K562 (cell line): ENCODE data around the gene WLS. TPM values are rescaled to one million over a fixed set of nuclear protein-coding genes. Genes with fewer than 3 reads are reported as not detected.

Experiments
- ATAC-seq: fragments of 200-7000 bp; cut with Tn5 transposase; 3 replicates; pipeline ENCODE4 v1.9.1; 2020; ENCODE audit warnings: moderate library complexity
- BruUV-seq: library from RNA; stranded (reverse); fragments of 400-500 nt; replicated peaks from 2 replicates; lab custom pipeline; 2021; lab: Mats Ljungman, UMichigan
- CTCF ChIA-PET: fragments of 300-600 bp; formaldehyde crosslinking; extraction: SDS; loops from one replicate; lab custom pipeline; 2021; ENCODE audit warnings: low intra/inter-chr PET ratio; lab: Yijun Ruan, JAX
- POLR2A ChIA-PET: fragments of 300-600, 350-650 bp; sonication (Branson Sonifier 250); formaldehyde crosslinking; extraction: SDS; loops from one replicate; lab custom pipeline; 2021; ENCODE audit warnings: antibody characterized with exemption, inconsistent platforms; lab: Yijun Ruan, JAX
- DNase-seq, 4 experiments: peaks; one replicate each; pipeline versions ENCODE4 v3.0.0 to v3.0.0-alpha.2; 2011 to 2018; ENCODE audit warnings: low spot score in 3 of 4, mixed read lengths in 3 of 4; ENCODE audit errors: extremely low read depth in 1 of 4
- FAIRE-seq: peaks from 2 replicates; lab custom pipeline; 2011; peaks lifted over from hg19 to GRCh38; lab: Jason Lieb, UNC
- H2AFZ ChIP-seq: 2 replicates; pipeline ENCODE4 v1.6.0; 2011; ENCODE audit warnings: low read depth, low read length, control low read depth, inconsistent platforms
- H3K27ac ChIP-seq: fragments of 200-600 bp; 3 replicates; pipeline ENCODE4 v1.8.0; 2011; ENCODE audit warnings: low read depth, mild to moderate bottlenecking, control low read depth, inconsistent platforms, low read length, moderate library complexity, mixed read lengths; ENCODE audit errors: extremely low read depth
- H3K27me3 ChIP-seq, 2 experiments: fragments of 300-600 bp in 1 of 2; 2 replicates in 1 of 2; 3 replicates in 1 of 2; pipeline versions ENCODE4 v1.6.0 to v1.8.0; 2011; ENCODE audit warnings: inconsistent platforms in 2 of 2, low read length in 2 of 2, mild to moderate bottlenecking in 1 of 2, mixed read lengths in 1 of 2, moderate library complexity in 1 of 2; ENCODE audit not compliant: control insufficient read depth in 2 of 2, insufficient read depth in 2 of 2
- H3K36me3 ChIP-seq: fragments of 300-600 bp; 3 replicates; pipeline ENCODE4 v1.8.0; 2011; ENCODE audit warnings: mild to moderate bottlenecking, low read length, inconsistent platforms; ENCODE audit not compliant: control insufficient read depth, insufficient read depth
- H3K4me1 ChIP-seq, 2 experiments: fragments of 200-600 bp in 1 of 2; replicated peaks in 1 of 2; 2 replicates in 1 of 2; 3 replicates in 1 of 2; pipeline versions ENCODE4 v1.5.1 to v1.8.0; 2011; ENCODE audit warnings: inconsistent platforms in 2 of 2, low read length in 2 of 2, mild to moderate bottlenecking in 1 of 2, mixed read lengths in 1 of 2, moderate library complexity in 1 of 2; ENCODE audit not compliant: control insufficient read depth in 2 of 2, insufficient read depth in 2 of 2
- H3K4me2 ChIP-seq: 2 replicates; pipeline ENCODE4 v1.6.1; 2011; ENCODE audit warnings: low read length, control low read depth, inconsistent platforms, mixed read lengths; ENCODE audit not compliant: insufficient read depth
- H3K4me3 ChIP-seq: fragments of 200-600 bp; sonication (generic), shearing (Covaris generic); 2 replicates; pipeline ENCODE4 v1.5.1; 2016; ENCODE audit warnings: control low read depth, inconsistent platforms
- H3K79me2 ChIP-seq: fragments of 200-600 bp; 3 replicates; pipeline ENCODE4 v1.8.0; 2011; ENCODE audit warnings: low read length, inconsistent platforms; ENCODE audit not compliant: control insufficient read depth, insufficient read depth
- H3K9ac ChIP-seq, 2 experiments: 2 replicates each; pipeline versions ENCODE4 v1.6.0 to v1.6.1; 2011; ENCODE audit warnings: low read depth in 2 of 2, low read length in 2 of 2, control low read depth in 1 of 2, inconsistent platforms in 1 of 2, mild to moderate bottlenecking in 1 of 2, mixed read lengths in 1 of 2; ENCODE audit not compliant: insufficient read depth in 1 of 2
- H3K9me1 ChIP-seq: one replicate; pipeline ENCODE4 v1.6.0; 2011; ENCODE audit warnings: inconsistent platforms, mild to moderate bottlenecking, low read length, moderate library complexity; ENCODE audit not compliant: control insufficient read depth, insufficient read depth
- H3K9me3 ChIP-seq: replicated peaks from 2 replicates; pipeline ENCODE4 v1.5.1; 2011; ENCODE audit warnings: low read depth, low read length, inconsistent platforms; ENCODE audit not compliant: control insufficient read depth, insufficient read depth
- H4K20me1 ChIP-seq: replicated peaks from 2 replicates; pipeline ENCODE4 v1.6.1; 2011; ENCODE audit warnings: low read length, inconsistent platforms, mixed read lengths; ENCODE audit not compliant: control insufficient read depth, insufficient read depth
- BDP1 ChIP-seq: IDR thresholded peaks from 3 replicates; pipeline ENCODE4 v1.6.1; 2011; ENCODE audit not compliant: insufficient read length, insufficient read depth
- CEBPG ChIP-seq, 3 experiments: fragments of 200-800 bp in 1 of 3; sonication (Bioruptor generic) in 1 of 3; sonication (generic) in 1 of 3; formaldehyde crosslinking in 1 of 3; IDR thresholded peaks in 2 of 3; conservative IDR thresholded peaks in 1 of 3; 2 replicates each; pipeline versions ENCODE4 v1.6.1 to v1.8.0; 2016 to 2022; ENCODE audit warnings: missing compliant biosample characterization in 2 of 3, missing genetic modification characterization in 2 of 3, mild to moderate bottlenecking in 1 of 3, missing genetic modification reagents in 1 of 3
- EGR1 ChIP-seq: fragments of 450-650 bp; conservative IDR thresholded peaks from 2 replicates; pipeline ENCODE4 v1.6.1; 2017; ENCODE audit warnings: mild to moderate bottlenecking
- FOXP1 ChIP-seq: sonication (generic); formaldehyde crosslinking; IDR thresholded peaks from 2 replicates; pipeline ENCODE4 v1.8.0; 2022; ENCODE audit warnings: mild to moderate bottlenecking, missing genetic modification reagents
- KLF6 ChIP-seq: fragments of 250-450 bp; sonication (Bioruptor Pico); IDR thresholded peaks from 2 replicates; pipeline ENCODE4 v1.4.0; 2020; ENCODE audit warnings: mild to moderate bottlenecking, moderate library complexity, borderline replicate concordance
- XRCC4 ChIP-seq: IDR thresholded peaks from one replicate; pipeline ENCODE4 v1.6.1; 2011; ENCODE audit not compliant: insufficient read depth, insufficient read length; ENCODE audit errors: extremely low read depth
- WGBS: fragments of 100-300 bp; shearing (Covaris generic); methylation state at CpG from one replicate; pipeline ENCODE4 v1.1.6; 2016; ENCODE audit warnings: low coverage, mixed read lengths; ENCODE audit not compliant: insufficient coverage; ENCODE audit errors: missing lambda C conversion rate; 5-methylcytosine and 5-hydroxymethylcytosine counted together
- in situ Hi-C: fragments of 300-500 bp; cut with MboI; formaldehyde crosslinking; loops from 4 replicates; pipeline ENCODE4 v1.15.0; 2018; ENCODE audit warnings: inconsistent platforms, mixed read lengths
- intact Hi-C: fragments of 100-400 bp; cut with micrococcal nuclease; formaldehyde crosslinking; loops from 2 replicates; pipeline ENCODE4 v1.14.2; 2022
- polyA plus RNA-seq, 8 experiments: library from polyadenylated mRNA; depleted of rRNA in 4 of 8; stranded (reverse) in 5 of 8; unstranded in 3 of 8; fragments of >200 nt; fragmentation: Nextera tagmentation in 2 of 8; fragmentation: Illumina TruSeq in 1 of 8; extraction: Ambion mirVana in 2 of 8; extraction: Trizol in 1 of 8; gene quantifications; 2 replicates each; pipeline versions ENCODE4 v1.2.1 to v1.2.3, GENCODE V29; 2011 to 2014; ENCODE audit warnings: inconsistent platforms in 1 of 8, missing spikeins in 1 of 8
- total RNA-seq, 7 experiments: library from RNA; depleted of rRNA in 6 of 7; stranded (reverse); fragments of >200 nt in 6 of 7; fragmentation: Illumina TruSeq in 2 of 7; extraction: Trizol in 2 of 7; gene quantifications; 2 replicates each; pipeline versions ENCODE4 v1.2.1 to v1.2.3, GENCODE V29; 2011 to 2021; ENCODE audit warnings: low replicate concordance in 1 of 7
- TF ChIP-seq, protein P1 (sequence below), 2 experiments: fragments of 450-650 bp in 1 of 2; IDR thresholded peaks; 2 replicates each; pipeline ENCODE4 v1.6.1; 2011 to 2017; ENCODE audit warnings: low read depth in 2 of 2, antibody characterized with exemption in 1 of 2, borderline replicate concordance in 1 of 2, low read length in 1 of 2, mild to moderate bottlenecking in 1 of 2, mixed read lengths in 1 of 2; ENCODE audit not compliant: control insufficient read depth in 1 of 2
- TF ChIP-seq, protein P2 (sequence below): fragments of 250-450 bp; sonication (Bioruptor Pico); IDR thresholded peaks from 2 replicates; pipeline ENCODE4 v1.9.0; 2021; ENCODE audit warnings: mild to moderate bottlenecking
- TF ChIP-seq, protein P3 (sequence below): fragments of 250-450 bp; sonication (Bioruptor Pico); IDR thresholded peaks from 2 replicates; pipeline ENCODE4 v1.4.0; 2020

WLS gene
- total and polyA plus RNA-seq, 9 of the 15 experiments (the other 6 are each of a cell fraction or from before 2014, with no cell fraction given), result 0.47 TPM; not detected in 8

DNA sequence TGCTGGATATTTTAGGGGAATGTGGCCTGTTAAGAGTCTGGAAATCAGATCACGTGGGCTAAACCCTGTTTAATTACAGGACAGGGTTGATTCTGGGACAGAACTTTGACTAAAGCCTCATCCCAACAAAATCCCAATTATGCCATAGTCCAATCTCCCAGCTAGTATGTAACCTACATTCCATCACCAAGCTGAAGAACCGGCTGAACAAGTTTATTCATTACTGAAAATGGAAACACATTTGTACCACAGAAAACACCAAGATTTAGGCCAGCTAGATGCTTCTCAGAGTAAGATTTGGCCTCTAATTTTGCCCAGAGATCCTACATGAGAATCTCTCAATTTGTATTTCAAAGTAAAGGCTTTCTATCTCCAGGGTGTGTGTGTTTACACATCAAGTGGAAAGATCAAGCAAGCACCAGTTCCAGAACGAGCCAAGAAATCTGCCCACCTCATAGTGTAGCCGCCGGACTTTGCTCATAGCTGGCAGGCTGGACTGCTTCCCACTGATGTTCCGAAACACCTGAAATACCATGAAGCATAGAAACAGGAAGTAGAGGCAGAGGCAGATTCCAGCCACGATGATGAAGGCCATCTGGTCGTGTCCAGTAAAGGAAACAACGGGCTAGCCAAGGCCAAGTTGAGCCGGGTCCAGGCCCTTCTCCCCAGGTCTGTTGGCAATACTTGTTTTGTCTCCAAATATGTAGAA, 86.8 kb downstream of the WLS start (continued):
- TF ChIP-seq, protein P1, sequence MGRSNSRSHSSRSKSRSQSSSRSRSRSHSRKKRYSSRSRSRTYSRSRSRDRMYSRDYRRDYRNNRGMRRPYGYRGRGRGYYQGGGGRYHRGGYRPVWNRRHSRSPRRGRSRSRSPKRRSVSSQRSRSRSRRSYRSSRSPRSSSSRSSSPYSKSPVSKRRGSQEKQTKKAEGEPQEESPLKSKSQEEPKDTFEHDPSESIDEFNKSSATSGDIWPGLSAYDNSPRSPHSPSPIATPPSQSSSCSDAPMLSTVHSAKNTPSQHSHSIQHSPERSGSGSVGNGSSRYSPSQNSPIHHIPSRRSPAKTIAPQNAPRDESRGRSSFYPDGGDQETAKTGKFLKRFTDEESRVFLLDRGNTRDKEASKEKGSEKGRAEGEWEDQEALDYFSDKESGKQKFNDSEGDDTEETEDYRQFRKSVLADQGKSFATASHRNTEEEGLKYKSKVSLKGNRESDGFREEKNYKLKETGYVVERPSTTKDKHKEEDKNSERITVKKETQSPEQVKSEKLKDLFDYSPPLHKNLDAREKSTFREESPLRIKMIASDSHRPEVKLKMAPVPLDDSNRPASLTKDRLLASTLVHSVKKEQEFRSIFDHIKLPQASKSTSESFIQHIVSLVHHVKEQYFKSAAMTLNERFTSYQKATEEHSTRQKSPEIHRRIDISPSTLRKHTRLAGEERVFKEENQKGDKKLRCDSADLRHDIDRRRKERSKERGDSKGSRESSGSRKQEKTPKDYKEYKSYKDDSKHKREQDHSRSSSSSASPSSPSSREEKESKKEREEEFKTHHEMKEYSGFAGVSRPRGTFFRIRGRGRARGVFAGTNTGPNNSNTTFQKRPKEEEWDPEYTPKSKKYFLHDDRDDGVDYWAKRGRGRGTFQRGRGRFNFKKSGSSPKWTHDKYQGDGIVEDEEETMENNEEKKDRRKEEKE (IDR thresholded peaks at IDR 0.05; ENCODE audit: borderline replicate concordance in 1 of 2, control insufficient read depth in 1 of 2, low read depth in 2 of 2, low read length in 1 of 2), result no peak
- TF ChIP-seq BDP1, result no peak

DNA sequence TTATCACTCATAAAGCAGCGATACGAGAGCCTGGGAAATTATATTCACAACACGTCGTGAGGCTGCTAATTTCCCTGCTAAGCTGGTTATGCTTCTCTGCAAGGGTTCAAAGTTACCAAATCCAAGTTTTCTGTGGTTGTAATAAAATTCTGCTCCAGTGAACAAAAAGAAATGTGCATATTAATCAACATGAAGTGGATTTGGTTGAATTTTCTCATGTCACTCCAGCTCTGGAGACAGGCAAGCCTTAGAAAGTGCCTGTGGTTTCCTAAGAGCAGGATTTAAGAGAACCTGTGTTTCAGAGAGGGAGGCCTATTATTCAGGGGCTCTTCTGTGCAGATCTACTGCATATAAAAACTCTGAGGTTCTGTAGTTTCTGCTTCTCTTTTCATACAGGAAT, 87.5 kb downstream of the WLS start:
- H3K9me1 ChIP-seq, result no peaks in the 10 kb centered on the region
- WGBS, result 0% methylated on average over 4 of the region's 4 CpGs
- H3K36me3 ChIP-seq, result no peaks in the 10 kb centered on the region
- in situ Hi-C loops, result no loop called here
- no peak overlapping the region for H2AFZ ChIP-seq
- FAIRE-seq (no peak), ATAC-seq (no peak), DNase-seq (no peak)
- no peaks in the 10 kb centered on the region for H3K4me1 ChIP-seq
- CTCF ChIA-PET, result no interaction called here
- intact Hi-C loops, result no loop called here
- POLR2A ChIA-PET, result no interaction called here
- H3K27me3 ChIP-seq, result peaks cover 0 to 5% of the 10 kb centered on the region in 2 experiments; a peak in 1 of 5 replicates
- H3K27ac ChIP-seq, result no peak overlapping the region
- no TSS peak for BruUV-seq
- no peak overlapping the region for H3K4me3 ChIP-seq
- H3K4me2 ChIP-seq, result no peak overlapping the region
- no peaks in the 10 kb centered on the region for H3K9me3 ChIP-seq
- no peaks in the 10 kb centered on the region for H4K20me1 ChIP-seq
- no peaks in the 10 kb centered on the region for H3K79me2 ChIP-seq
- no peak overlapping the region for H3K9ac ChIP-seq
- no peak for TF ChIP-seq CEBPG (CRISPR knock-in tag; IDR thresholded peaks at IDR 0.05)
- no peak for TF ChIP-seq CEBPG (tag; conservative IDR thresholded peaks at IDR 0.05 in 1 of 2, IDR thresholded peaks at IDR 0.05 in 1 of 2)
- TF ChIP-seq FOXP1, result no peak
- TF ChIP-seq, protein P2, sequence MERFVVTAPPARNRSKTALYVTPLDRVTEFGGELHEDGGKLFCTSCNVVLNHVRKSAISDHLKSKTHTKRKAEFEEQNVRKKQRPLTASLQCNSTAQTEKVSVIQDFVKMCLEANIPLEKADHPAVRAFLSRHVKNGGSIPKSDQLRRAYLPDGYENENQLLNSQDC (CRISPR knock-in tag), result no peak
- no peak for TF ChIP-seq EGR1
- no peak for TF ChIP-seq XRCC4
- TF ChIP-seq, protein P3, sequence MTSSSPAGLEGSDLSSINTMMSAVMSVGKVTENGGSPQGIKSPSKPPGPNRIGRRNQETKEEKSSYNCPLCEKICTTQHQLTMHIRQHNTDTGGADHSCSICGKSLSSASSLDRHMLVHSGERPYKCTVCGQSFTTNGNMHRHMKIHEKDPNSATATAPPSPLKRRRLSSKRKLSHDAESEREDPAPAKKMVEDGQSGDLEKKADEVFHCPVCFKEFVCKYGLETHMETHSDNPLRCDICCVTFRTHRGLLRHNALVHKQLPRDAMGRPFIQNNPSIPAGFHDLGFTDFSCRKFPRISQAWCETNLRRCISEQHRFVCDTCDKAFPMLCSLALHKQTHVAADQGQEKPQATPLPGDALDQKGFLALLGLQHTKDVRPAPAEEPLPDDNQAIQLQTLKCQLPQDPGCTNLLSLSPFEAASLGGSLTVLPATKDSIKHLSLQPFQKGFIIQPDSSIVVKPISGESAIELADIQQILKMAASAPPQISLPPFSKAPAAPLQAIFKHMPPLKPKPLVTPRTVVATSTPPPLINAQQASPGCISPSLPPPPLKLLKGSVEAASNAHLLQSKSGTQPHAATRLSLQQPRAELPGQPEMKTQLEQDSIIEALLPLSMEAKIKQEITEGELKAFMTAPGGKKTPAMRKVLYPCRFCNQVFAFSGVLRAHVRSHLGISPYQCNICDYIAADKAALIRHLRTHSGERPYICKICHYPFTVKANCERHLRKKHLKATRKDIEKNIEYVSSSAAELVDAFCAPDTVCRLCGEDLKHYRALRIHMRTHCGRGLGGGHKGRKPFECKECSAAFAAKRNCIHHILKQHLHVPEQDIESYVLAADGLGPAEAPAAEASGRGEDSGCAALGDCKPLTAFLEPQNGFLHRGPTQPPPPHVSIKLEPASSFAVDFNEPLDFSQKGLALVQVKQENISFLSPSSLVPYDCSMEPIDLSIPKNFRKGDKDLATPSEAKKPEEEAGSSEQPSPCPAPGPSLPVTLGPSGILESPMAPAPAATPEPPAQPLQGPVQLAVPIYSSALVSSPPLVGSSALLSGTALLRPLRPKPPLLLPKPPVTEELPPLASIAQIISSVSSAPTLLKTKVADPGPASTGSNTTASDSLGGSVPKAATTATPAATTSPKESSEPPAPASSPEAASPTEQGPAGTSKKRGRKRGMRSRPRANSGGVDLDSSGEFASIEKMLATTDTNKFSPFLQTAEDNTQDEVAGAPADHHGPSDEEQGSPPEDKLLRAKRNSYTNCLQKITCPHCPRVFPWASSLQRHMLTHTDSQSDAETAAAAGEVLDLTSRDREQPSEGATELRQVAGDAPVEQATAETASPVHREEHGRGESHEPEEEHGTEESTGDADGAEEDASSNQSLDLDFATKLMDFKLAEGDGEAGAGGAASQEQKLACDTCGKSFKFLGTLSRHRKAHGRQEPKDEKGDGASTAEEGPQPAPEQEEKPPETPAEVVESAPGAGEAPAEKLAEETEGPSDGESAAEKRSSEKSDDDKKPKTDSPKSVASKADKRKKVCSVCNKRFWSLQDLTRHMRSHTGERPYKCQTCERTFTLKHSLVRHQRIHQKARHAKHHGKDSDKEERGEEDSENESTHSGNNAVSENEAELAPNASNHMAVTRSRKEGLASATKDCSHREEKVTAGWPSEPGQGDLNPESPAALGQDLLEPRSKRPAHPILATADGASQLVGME (CRISPR knock-in tag), result no peak
- no peak for TF ChIP-seq KLF6 (CRISPR knock-in tag)
